DMS53 (cell line): ENCODE data around the gene HLA-DOB.

Experiments
- DNase-seq: peaks from one replicate; lab custom pipeline; 2025; lab: John Stamatoyannopoulos, UW

HLA-DOB gene

DNA sequence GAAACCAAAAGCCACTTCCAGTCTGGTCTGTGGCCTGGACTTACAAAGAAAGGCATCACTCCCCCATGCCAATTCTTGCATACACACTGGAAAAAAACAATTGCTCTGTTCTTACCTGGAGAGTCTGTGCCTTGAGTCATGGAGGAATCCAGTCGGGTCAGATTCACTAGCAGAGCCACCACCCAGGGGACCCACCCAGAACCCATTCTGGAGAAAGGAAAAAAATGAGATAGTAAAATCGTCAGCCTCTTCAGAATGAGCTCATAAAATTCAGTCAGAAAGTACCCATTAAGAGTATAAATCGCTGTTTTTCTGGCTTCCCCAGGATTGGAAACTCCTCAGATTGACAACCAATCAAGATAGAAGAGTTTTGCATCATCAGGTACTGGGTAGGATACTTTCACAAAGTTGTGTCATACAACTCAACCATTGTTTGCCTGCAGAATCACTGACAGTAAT is at the start of gene HLA-DOB:
TSS of gene HLA-DOB (minus strand) at position 257 of the 459 bp plus-strand sequence. CDS start at position 206, 51 bp downstream.
- peak; percentile 31 for DNase-seq

- no peak for DNase-seq
Observed at GRCh38 chr6:32865724-32866443, 49.1 kb upstream of the HLA-DOB start.

GRCh38 chr6:32862725-32863124 is 45.9 kb upstream of the HLA-DOB start:
- no peak for DNase-seq

DNA sequence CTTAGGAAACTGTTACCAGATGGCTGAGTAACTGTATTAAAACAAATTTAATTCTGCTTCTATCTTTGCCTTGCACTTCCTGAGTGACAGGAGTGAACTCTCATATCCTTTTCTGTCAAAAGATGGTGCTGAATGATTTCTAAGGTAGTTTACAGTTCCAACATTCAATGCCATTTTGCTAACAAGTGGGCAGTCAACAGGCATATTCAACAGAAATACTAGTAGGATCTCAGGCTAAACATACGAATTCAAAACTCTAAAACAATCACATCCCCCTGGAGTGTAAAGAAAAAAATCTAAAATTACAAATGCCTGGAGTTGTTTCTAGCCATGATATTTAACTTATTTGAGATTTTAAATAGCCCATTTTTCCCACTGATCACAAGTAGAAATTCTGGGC is 43.9 kb upstream of the HLA-DOB start:
- DNase-seq: no peak

DNA sequence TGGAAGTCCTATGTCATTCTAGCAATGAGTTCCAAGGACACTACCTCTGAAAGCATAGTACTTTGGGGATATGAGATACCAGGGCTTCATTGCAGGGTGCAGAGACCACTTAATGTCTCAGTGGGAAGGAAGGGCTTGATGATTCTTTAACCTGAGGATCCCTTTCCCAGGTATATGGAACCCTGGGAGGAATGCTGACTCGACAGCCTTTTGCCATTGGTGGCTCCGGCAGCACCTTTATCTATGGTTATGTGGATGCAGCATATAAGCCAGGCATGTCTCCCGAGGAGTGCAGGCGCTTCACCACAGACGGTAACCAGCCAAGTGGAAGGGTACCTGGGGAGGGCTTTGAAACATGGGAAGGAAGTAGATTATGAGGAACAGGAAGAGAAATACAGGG is 41.4 kb upstream of the HLA-DOB start:
- no peak for DNase-seq

DNA sequence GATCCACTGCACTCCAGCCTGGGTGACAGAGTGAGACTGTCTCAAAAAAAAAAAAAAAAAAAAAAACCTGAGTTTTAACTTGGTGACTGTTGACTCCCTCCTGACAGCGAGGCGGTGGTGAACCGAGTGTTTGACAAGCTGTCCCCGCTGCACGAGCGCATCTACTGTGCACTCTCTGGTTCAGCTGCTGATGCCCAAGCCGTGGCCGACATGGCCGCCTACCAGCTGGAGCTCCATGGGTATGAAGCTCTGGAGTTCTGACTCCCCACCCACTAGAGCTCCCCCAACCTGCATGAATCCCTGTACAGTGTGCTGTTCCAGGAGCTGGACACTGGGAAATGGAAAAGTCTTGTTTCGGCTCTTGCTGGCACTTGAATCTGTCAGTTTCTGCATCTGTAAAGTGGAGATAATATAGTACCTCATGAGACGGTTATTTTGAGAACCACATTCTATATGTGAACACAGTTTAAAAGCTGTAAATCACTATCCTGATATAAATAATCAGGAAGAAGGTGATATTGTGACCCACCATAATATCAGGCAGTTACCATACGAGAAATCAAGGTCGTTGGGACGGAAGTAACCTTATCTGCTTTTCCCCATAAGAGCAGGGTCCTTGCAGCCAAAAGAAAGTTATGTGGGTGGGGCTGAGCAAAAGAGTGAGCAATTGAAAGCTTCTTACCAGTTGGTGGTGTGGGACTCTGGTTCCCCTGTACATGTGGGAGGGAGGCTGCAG is 40.5 kb upstream of the HLA-DOB start:
- DNase-seq: no peak

DNA sequence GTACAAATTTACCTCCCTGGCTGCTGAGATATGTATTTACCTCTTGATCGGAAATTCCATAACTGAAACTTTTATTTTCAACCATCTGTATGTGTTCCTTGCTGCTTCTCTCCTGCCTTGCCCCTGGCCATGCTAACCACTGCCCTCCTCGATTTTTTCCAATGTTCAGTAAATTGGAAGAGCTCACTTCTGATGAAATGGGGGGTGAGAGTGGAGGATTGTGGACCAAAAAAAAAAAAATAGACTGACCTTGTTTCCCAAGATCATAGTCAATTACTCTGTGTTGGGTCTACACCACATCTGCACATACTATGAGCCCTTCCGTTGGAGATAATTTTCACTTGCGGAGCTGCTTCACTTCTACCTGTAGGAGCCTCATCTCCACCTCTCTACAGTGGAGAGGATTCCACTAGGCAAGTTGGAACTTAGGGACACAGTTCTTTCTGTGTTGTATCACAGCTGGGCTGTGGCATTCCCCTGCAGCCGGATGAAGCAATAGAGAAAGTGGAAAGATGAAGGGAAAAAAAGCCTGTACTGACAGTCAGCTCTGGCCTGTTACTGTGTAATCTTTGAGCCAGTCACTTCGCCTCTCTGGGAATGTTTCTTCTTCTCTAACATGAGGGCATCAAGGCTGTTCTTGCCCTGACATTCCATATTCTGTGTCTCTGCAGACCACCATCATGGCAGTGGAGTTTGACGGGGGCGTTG is 38.8 kb upstream of the HLA-DOB start:
- DNase-seq: no peak

- peak; percentile 62 for DNase-seq
Observed at GRCh38 chr6:32854376-32855178, 37.8 kb upstream of the HLA-DOB start.

DNA sequence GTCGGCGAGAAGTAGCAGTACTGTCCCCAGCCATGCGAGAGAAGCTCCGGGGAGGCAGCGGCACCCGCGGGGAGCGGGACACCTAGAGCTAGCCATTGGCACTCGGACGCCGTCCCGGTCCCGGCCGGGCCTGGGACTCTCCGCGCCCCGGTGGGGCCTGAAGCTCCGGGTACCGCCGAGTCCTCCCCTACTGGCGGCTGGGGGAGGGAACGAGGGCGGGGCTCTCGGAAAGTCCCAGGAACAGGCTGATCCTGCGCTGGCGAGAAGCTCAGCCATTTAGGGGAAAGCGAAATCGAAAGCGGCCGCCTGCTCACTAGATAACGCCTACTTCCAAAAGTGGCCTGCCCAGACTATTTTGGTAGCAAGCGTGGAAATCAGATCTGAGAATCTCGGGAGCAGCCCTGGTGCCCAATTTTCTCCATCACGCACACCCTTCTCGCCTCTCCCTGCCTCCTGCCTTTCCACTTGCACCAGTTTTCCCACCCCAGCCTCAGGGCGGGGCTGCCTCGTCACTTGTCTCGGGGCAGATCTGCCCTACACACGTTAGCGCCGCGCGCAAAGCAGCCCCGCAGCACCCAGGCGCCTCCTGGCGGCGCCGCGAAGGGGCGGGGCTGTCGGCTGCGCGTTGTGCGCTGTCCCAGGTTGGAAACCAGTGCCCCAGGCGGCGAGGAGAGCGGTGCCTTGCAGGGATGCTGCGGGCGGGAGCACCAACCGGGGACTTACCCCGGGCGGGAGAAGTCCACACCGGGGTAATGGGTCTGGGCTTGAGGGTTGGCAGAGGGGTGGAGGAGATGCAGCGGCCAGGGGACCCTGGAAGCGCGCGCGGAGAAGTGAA is 37.0 kb upstream of the HLA-DOB start, which contains the start of the genes PSMB9 and TAP1:
TSS of gene PSMB9 (plus strand) at position 652 of the 835 bp plus-strand sequence. CDS start at position 690, 38 bp downstream.
TSS of gene TAP1 (minus strand) at position 164 of the 835 bp plus-strand sequence. CDS start at position 96, 68 bp downstream.
- DNase-seq: peak; percentile 96

DNA sequence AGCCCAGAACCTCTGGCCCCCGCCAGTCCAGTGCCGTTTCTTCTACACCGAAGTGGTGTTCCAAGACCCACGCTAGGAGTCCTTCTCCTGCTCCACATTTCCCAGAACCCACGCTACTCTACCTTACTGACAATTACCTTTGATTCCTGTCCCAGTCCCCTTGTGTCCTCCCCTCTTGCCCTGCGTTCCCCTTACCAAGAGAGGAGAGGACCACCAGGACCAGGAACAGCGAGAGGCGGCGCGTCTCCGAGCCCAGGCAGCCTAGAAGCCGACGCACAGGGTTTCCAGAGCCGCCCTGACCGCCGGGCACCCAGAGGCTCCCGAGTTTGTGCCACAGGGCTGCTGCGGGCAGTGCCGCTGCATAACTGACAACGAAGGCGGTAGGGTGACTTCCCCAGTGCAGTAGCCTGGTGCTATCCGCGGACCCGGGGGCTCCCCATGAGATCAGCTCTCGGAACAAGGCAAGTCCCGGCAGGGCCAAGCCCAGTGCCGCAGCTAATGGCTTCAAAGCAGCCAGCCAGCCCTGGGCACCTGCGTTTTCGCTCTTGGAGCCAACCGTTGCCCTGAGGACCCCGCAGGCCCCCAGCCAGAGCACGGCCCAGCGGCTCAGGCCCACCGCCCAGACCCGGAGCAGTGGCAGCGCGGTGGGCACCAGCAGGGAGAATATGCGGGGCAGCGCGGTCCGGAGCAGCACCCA is 36.2 kb upstream of the HLA-DOB start:
- peak; percentile 72 for DNase-seq

GRCh38 chr6:32852018-32852843 is 35.4 kb upstream of the HLA-DOB start:
- no peak for DNase-seq

DNA sequence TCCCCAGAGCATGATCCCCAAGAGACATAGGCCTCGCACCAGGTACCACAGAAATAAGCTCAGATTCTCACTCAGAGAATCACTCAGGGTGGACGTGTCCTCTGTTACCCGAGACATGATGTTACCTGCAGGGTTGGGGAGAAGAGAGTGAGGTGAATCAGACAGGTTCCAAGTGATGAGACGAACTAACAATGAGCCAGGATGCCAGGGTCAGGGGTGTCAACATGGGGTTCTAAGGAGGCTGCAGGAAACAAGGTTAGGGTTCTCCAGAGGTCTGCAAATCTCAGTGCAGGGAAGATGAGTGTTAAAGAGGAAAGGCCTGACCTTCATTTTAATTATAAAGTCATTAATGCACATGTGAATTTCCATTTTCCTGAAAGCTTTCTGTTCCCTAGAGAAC is 34.2 kb upstream of the HLA-DOB start:
- DNase-seq: no peak

DNA sequence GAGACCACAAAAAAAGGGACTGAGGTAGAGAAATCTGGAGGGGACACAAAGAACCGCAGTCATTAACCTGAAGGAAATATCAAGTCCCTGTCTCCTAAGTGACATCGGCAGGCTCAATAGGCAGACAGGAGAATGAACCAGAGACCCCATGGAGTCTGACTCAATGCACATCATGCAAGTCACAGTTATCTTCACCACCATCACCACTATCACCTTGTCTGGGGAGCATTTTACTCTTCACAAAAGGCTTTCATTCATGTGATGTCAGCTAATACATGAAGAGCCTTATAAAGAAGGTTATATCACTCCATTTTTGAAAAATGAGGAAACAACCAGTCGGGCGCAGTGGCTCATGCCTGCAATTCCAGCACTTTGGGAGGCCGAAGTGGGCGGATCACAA is 32.3 kb upstream of the HLA-DOB start:
- no peak for DNase-seq

- DNase-seq: no peak
Observed at GRCh38 chr6:32847795-32848194, 31.0 kb upstream of the HLA-DOB start.

DNA sequence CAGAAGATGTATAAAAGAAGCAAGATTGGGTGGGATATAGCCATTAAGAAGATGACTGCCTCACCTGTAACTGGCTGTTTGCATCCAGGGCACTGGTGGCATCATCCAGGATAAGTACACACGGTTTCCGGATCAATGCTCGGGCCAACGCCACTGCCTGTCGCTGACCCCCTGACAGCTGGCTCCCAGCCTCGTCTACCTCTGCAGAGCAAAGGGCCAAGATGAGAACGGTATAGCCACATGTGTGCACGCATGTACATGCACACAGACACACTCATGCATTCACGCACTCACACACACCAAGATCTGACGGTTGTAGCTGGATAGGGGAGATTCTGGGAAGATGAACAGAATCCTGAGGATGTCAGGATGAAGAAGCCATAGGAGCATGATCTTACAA is 30.2 kb upstream of the HLA-DOB start:
- no peak for DNase-seq

DNA sequence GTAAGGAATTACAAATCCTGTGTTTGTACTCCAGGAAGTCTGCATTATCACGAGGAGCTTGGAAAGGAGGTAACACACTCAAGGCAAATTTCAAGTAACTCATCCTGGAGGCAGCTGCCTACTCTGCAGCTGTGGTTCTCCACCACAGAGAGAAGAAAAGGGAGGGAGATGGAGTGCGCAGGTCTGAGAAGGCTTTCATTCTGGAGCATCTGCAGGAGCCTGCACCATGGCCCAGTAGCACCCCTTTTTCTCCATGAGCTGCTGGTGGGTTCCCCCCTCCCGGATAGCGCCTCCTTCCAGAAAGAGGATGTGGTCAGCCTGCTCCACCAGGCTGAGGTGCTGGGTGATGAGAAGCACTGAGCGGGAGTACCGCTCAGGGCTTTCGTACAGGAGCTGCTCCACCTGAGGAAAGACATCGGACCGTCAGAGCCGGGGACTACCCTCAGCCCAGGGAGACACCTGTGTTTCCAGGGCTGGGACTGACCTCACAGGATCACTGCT is 28.6 kb upstream of the HLA-DOB start:
- peak; percentile 35 for DNase-seq

DNA sequence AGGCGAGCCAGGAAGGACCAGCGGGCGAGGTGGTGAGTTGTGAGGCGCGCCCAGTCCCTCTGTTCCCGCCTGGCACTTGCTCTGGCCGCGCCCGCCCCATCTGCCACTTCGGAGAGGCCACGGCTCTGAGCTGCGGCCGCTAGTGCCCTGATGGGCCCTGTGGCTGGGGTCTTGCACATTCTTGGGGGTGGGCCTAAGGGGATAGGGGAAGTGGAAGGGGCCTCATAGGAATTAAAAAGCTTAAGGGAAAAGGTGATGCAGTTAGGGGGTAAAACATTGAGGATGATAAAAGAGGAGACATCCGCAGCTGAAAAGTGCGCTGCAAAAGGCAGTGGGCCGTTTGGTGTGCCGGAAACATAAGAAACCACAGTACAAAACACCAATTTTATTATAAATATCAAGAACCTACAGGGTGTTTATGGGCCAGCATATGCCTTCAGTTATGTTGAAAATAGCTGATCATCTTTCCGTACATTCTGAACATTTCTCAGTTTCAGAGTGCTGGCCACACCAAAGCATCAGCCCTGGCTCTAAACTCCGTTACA is 28.1 kb upstream of the HLA-DOB start:
- peak; percentile 37 for DNase-seq

DNA sequence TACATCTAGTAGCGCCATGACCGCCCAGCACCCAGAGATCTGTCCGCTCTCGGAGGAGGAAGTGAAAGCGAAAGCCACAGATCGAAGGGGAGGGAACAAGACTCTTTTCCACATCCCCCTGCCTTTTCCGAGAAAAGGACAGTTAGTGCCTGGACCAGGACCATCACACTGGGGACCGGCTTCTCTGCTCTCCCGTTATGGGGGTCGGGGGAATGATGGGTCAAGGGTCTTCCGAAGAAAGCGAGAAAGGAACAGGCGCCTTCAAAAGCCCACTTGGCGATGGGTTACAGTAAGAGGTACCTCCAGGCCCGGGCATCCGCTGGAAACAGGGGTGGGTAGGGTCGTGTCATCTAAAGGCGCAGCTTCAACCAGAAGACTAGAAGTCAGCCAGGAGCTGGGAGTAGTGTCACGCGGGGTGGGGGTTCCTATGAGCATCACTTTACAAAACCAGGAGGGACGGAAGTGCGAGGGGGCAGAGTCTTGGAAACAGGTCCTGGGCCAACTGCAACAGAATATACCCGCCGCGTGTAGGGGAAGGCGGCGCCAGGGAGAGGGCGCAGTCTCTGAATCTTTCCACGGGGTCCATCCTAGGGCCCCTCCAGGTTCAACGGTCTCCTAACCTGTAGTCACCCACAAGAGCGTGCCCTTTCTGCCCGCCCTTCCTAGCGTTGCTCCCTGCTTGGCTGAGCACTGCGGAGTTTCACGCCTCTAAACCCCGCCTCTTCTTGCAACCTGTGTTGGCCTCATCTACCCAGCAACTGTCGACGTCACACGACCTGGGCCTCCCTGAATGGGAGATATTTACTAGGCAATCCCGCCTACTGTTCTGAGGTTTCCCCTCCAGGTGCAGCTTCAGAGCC is 27.4 kb upstream of the HLA-DOB start, which contains the start of gene PSMB8:
TSS of gene PSMB8 (minus strand) at position 69 of the 860 bp plus-strand sequence. CDS start at position 18, 51 bp downstream.
- peak; percentile 99 for DNase-seq
